ENCODE data around the gene SMURF1.

GRCh38 chr7:99135938-99136337, 8.0 kb downstream of the SMURF1 start:
- no peak for TF ChIP-seq POLR2A (IDR thresholded peaks at IDR 0.05)
- TF ChIP-seq CTCF (IDR thresholded peaks at IDR 0.05) = no peak
